H1 (cell line): ENCODE data around the gene APOL2. TPM values are rescaled to one million over a fixed set of nuclear protein-coding genes. Genes with fewer than 3 reads are reported as not detected.
A peak's percentile ranks its signal among the peaks of the same experiment; 100 is the strongest.

Experiments
- CTCF ChIA-PET: fragments of 300-600 bp; sonication (Branson Sonifier 250); formaldehyde crosslinking; loops from one replicate; lab custom pipeline; 2021; ENCODE audit not compliant: partially characterized antibody; lab: Charles Lee
- POLR2A ChIA-PET: fragments of 300-600 bp; sonication (Branson Sonifier 250); formaldehyde crosslinking; loops from one replicate; lab custom pipeline; 2021; ENCODE audit warnings: inconsistent platforms; ENCODE audit not compliant: partially characterized antibody; lab: Charles Lee
- DNase-seq, 2 experiments: peaks; one replicate each; pipeline versions ENCODE4 v3.0.0 to v3.0.0-alpha.2; 2010 to 2022; ENCODE audit warnings: low spot score in 2 of 2, low read depth in 1 of 2, mixed read lengths in 1 of 2
- FAIRE-seq: peaks from 2 replicates; lab custom pipeline; 2011; peaks lifted over from hg19 to GRCh38; lab: Jason Lieb, UNC
- H2AFZ ChIP-seq: 2 replicates; pipeline ENCODE4 v1.8.1; 2012; ENCODE audit warnings: low read length, inconsistent platforms
- H2AK5ac ChIP-seq: 2 replicates; pipeline ENCODE4 v1.6.1; 2013; ENCODE audit warnings: low read depth, low read length
- H2BK120ac ChIP-seq: replicated peaks from 2 replicates; pipeline ENCODE3; 2013; ENCODE audit warnings: low read depth, low read length, inconsistent platforms
- H2BK12ac ChIP-seq: 2 replicates; pipeline ENCODE4 v1.6.1; 2013; ENCODE audit warnings: low read depth, low read length
- H2BK15ac ChIP-seq: 2 replicates; pipeline ENCODE4 v1.6.1; 2013; ENCODE audit warnings: low read length
- H2BK20ac ChIP-seq: 2 replicates; pipeline ENCODE4 v1.6.1; 2013; ENCODE audit warnings: low read length
- H2BK5ac ChIP-seq: 2 replicates; pipeline ENCODE4 v1.6.1; 2013; ENCODE audit warnings: low read depth, low read length
- H3K14ac ChIP-seq: 2 replicates; pipeline ENCODE4 v1.6.1; 2013; ENCODE audit warnings: inconsistent platforms; ENCODE audit not compliant: insufficient read length
- H3K18ac ChIP-seq: 2 replicates; pipeline ENCODE4 v1.6.1; 2013; ENCODE audit warnings: low read length; ENCODE audit errors: extremely low read depth
- H3K23ac ChIP-seq: 2 replicates; pipeline ENCODE4 v1.6.1; 2013; ENCODE audit warnings: inconsistent platforms; ENCODE audit not compliant: insufficient read length
- H3K23me2 ChIP-seq: 2 replicates; pipeline ENCODE4 v1.6.1; 2013; ENCODE audit warnings: low read depth, low read length
- H3K27ac ChIP-seq: 2 replicates; pipeline ENCODE4 v1.6.1; 2011; ENCODE audit warnings: low read depth, low read length, inconsistent platforms
- H3K27me3 ChIP-seq, 4 experiments: replicated peaks in 1 of 4; 1 replicate in 1 of 4; 2 replicates in 3 of 4; pipeline versions ENCODE4 v1.6.1 to v1.8.1; 2011 to 2013; ENCODE audit warnings: low read length in 3 of 4, mild to moderate bottlenecking in 3 of 4, inconsistent platforms in 2 of 4, mixed read lengths in 2 of 4, moderate library complexity in 1 of 4; ENCODE audit not compliant: control insufficient read depth in 3 of 4, insufficient read depth in 3 of 4; ENCODE audit errors: extremely low read depth in 1 of 4
- H3K36me3 ChIP-seq, 4 experiments: 2 replicates each; pipeline versions ENCODE4 v1.6.1 to v1.8.1; 2011 to 2013; ENCODE audit warnings: mild to moderate bottlenecking in 4 of 4, low read length in 3 of 4, moderate library complexity in 2 of 4, control low read depth in 1 of 4, inconsistent platforms in 1 of 4; ENCODE audit not compliant: insufficient read depth in 4 of 4, control insufficient read depth in 2 of 4
- H3K4ac ChIP-seq: replicated peaks from 2 replicates; pipeline ENCODE3; 2013; ENCODE audit warnings: low read length, low read depth, mixed read lengths, inconsistent platforms; ENCODE audit not compliant: insufficient read length
- H3K4me1 ChIP-seq, 4 experiments: replicated peaks in 1 of 4; 1 replicate in 1 of 4; 2 replicates in 3 of 4; pipeline versions ENCODE4 v1.6.1 to v1.8.1; 2011 to 2013; ENCODE audit warnings: low read length in 3 of 4, inconsistent platforms in 2 of 4, mixed read lengths in 1 of 4; ENCODE audit not compliant: insufficient read depth in 4 of 4, control insufficient read depth in 3 of 4
- H3K4me2 ChIP-seq, 2 experiments: 2 replicates each; pipeline versions ENCODE4 v1.6.1 to v1.8.1; 2011 to 2013; ENCODE audit warnings: low read depth in 2 of 2, low read length in 2 of 2, control low read depth in 1 of 2, inconsistent platforms in 1 of 2, mild to moderate bottlenecking in 1 of 2; ENCODE audit not compliant: insufficient read depth in 1 of 2
- H3K4me3 ChIP-seq, 4 experiments: fragments of 200-600, 300-600 bp in 1 of 4; sonication (generic), shearing (Covaris generic), sonication (Bioruptor Twin) in 1 of 4; 2 replicates each; pipeline versions ENCODE4 v1.5.1 to v1.8.1; 2011 to 2016; ENCODE audit warnings: low read length in 4 of 4, low read depth in 3 of 4, control low read depth in 2 of 4, inconsistent platforms in 2 of 4, mild to moderate bottlenecking in 2 of 4, mixed read lengths in 1 of 4, moderate library complexity in 1 of 4; ENCODE audit not compliant: insufficient read depth in 2 of 4; ENCODE audit errors: extremely low read depth in 1 of 4
- H3K56ac ChIP-seq: replicated peaks from 2 replicates; pipeline ENCODE3; 2013; ENCODE audit warnings: low read depth, mild to moderate bottlenecking, mixed read lengths, low read length, inconsistent platforms; ENCODE audit not compliant: insufficient read length
- H3K79me1 ChIP-seq: 2 replicates; pipeline ENCODE4 v1.6.1; 2013; ENCODE audit warnings: low read depth, low read length, control low read depth
- H3K79me2 ChIP-seq, 2 experiments: 2 replicates each; pipeline versions ENCODE4 v1.6.1 to v1.8.1; 2012 to 2013; ENCODE audit warnings: low read length in 2 of 2, mild to moderate bottlenecking in 2 of 2, inconsistent platforms in 1 of 2; ENCODE audit not compliant: insufficient read depth in 2 of 2, control insufficient read depth in 1 of 2
- H3K9ac ChIP-seq, 4 experiments: replicated peaks in 1 of 4; 1 replicate in 1 of 4; 2 replicates in 3 of 4; pipeline versions ENCODE4 v1.6.1 to v1.8.1; 2011 to 2013; ENCODE audit warnings: low read depth in 3 of 4, low read length in 3 of 4, control low read depth in 2 of 4, mild to moderate bottlenecking in 2 of 4, moderate library complexity in 2 of 4, inconsistent platforms in 1 of 4; ENCODE audit errors: extremely low read depth in 1 of 4
- H3K9me3 ChIP-seq, 2 experiments: 2 replicates each; pipeline versions ENCODE4 v1.6.1 to v1.8.1; 2012 to 2013; ENCODE audit warnings: mild to moderate bottlenecking in 2 of 2, moderate library complexity in 2 of 2, control low read depth in 1 of 2, inconsistent platforms in 1 of 2, low read depth in 1 of 2, low read length in 1 of 2, mixed read lengths in 1 of 2; ENCODE audit not compliant: insufficient read depth in 2 of 2
- H4K20me1 ChIP-seq, 2 experiments: replicated peaks in 1 of 2; 2 replicates each; pipeline versions ENCODE3 to v1.8.1; 2011 to 2013; ENCODE audit warnings: inconsistent platforms in 2 of 2, low read length in 2 of 2, mild to moderate bottlenecking in 1 of 2; ENCODE audit not compliant: insufficient read depth in 2 of 2, control insufficient read depth in 1 of 2
- H4K5ac ChIP-seq: 2 replicates; pipeline ENCODE4 v1.6.1; 2013; ENCODE audit warnings: low read length, low read depth, mixed read lengths, inconsistent platforms; ENCODE audit not compliant: insufficient read length
- H4K8ac ChIP-seq: 2 replicates; pipeline ENCODE4 v1.8.0; 2013; ENCODE audit warnings: mild to moderate bottlenecking, moderate library complexity, low read length, inconsistent platforms; ENCODE audit not compliant: insufficient read depth; ENCODE audit errors: extremely low read depth
- H4K91ac ChIP-seq: replicated peaks from 2 replicates; pipeline ENCODE3; 2013; ENCODE audit warnings: low read length, mixed read lengths, inconsistent platforms; ENCODE audit not compliant: insufficient read length
- BCL11A ChIP-seq, 2 experiments: IDR thresholded peaks; one replicate each; pipeline ENCODE4 v1.6.1; 2011; ENCODE audit warnings: low read depth in 2 of 2, low read length in 2 of 2, mild to moderate bottlenecking in 2 of 2
- CTCF ChIP-seq, 3 experiments: IDR thresholded peaks; 1 replicate in 2 of 3; 2 replicates in 1 of 3; pipeline versions ENCODE4 v1.5.1 to v1.6.1; 2011; ENCODE audit warnings: low read length in 3 of 3, mild to moderate bottlenecking in 3 of 3, inconsistent platforms in 2 of 3, low read depth in 1 of 3, moderate library complexity in 1 of 3; ENCODE audit not compliant: insufficient read depth in 1 of 3; ENCODE audit errors: control extremely low read depth in 1 of 3
- MAFK ChIP-seq: IDR thresholded peaks from 2 replicates; pipeline ENCODE4 v1.6.1; 2012; ENCODE audit warnings: low read depth, mild to moderate bottlenecking, improper control_type of control experiment, low read length
- NRF1 ChIP-seq: IDR thresholded peaks from 2 replicates; pipeline ENCODE4 v1.6.1; 2011; ENCODE audit warnings: mild to moderate bottlenecking, low read depth, low read length, improper control_type of control experiment
- PHF8 ChIP-seq: fragments of 200-600 bp; sonication (generic); conservative IDR thresholded peaks from 2 replicates; pipeline ENCODE4 v1.7.1; 2012; ENCODE audit warnings: low read depth, mild to moderate bottlenecking, inconsistent platforms, low read length, moderate library complexity
- RAD21 ChIP-seq, 2 experiments: IDR thresholded peaks in 1 of 2; conservative IDR thresholded peaks in 1 of 2; 2 replicates each; pipeline ENCODE4 v1.6.1; 2011; ENCODE audit warnings: low read depth in 2 of 2, low read length in 2 of 2, improper control_type of control experiment in 1 of 2, inconsistent platforms in 1 of 2, mild to moderate bottlenecking in 1 of 2, moderate library complexity in 1 of 2
- RBBP5 ChIP-seq: IDR thresholded peaks from 2 replicates; pipeline ENCODE4 v1.7.1; 2012; ENCODE audit warnings: low read depth, mild to moderate bottlenecking, inconsistent platforms, low read length, moderate library complexity, borderline replicate concordance
- SIN3A ChIP-seq, 2 experiments: IDR thresholded peaks in 1 of 2; conservative IDR thresholded peaks in 1 of 2; 2 replicates each; pipeline ENCODE4 v1.6.1; 2011 to 2012; ENCODE audit warnings: low read length in 2 of 2, improper control_type of control experiment in 1 of 2, low read depth in 1 of 2, mild to moderate bottlenecking in 1 of 2
- SP1 ChIP-seq: IDR thresholded peaks from 2 replicates; pipeline ENCODE4 v1.6.1; 2011; ENCODE audit warnings: low read depth, low read length
- SP2 ChIP-seq: IDR thresholded peaks from 2 replicates; pipeline ENCODE4 v1.6.1; 2012; ENCODE audit warnings: mild to moderate bottlenecking, low read length, inconsistent platforms
- YY1 ChIP-seq: IDR thresholded peaks from 2 replicates; pipeline ENCODE4 v1.6.1; 2011; ENCODE audit warnings: low read depth, mild to moderate bottlenecking, low read length
- WGBS, 2 experiments: shearing (Covaris generic) in 1 of 2; methylation state at CpG; one replicate each; pipeline versions ENCODE4 v1.1.6 to v1.1.7; 2013 to 2015; ENCODE audit warnings: low lambda C conversion rate in 2 of 2, mixed read lengths in 2 of 2, inconsistent platforms in 1 of 2, low coverage in 1 of 2, missing lambda C conversion rate in 1 of 2; ENCODE audit not compliant: insufficient replicate concordance in 2 of 2, insufficient coverage in 1 of 2, insufficient read length in 1 of 2; ENCODE audit errors: extremely low coverage in 1 of 2, missing lambda C conversion rate in 1 of 2; 5-methylcytosine and 5-hydroxymethylcytosine counted together
- polyA plus RNA-seq, 7 experiments: library from polyadenylated mRNA; depleted of rRNA in 3 of 7; stranded (reverse) in 5 of 7; unstranded in 2 of 7; fragments of >200 nt in 5 of 7; fragments of 200-250 nt in 2 of 7; gene quantifications; 1 replicate in 5 of 7; 2 replicates in 1 of 7; 4 replicates in 1 of 7; pipeline versions ENCODE4 v1.2.1 to v1.2.3, GENCODE V29; 2011 to 2013; ENCODE audit warnings: missing spikeins in 2 of 7, mixed read lengths in 2 of 7
- total RNA-seq: library from RNA; stranded (reverse); fragmentation: NEBNext Ultra II Directional; extraction: Animal tissue kit (Norgen Biotek cat#: 25700); gene quantifications from 2 replicates; pipeline ENCODE4 v1.2.1, GENCODE V29; 2021

Gene APOL2
- total and polyA plus RNA-seq, 2 of the 8 experiments (the other 6 are each of a cell fraction or from before 2014, with no cell fraction given) = 8.1 to 11.0 TPM

- ChIA-PET CTCF (interaction anchor here (0.9 to 4.1 kb wide), 21 partner anchors 9 to 310 kb away, joined by 3 to 14 read pairs (median 6); partner anchors contain the start of gene APOL2), POLR2A (interaction anchor here (0.7 kb wide), 1 partner anchor 60 kb away, joined by 3 read pairs; no protein-coding TSS in a partner anchor)
- H3K4me3 ChIP-seq = no peak overlapping the region
- no peak overlapping the region for H2BK120ac ChIP-seq
- H2BK15ac ChIP-seq = no peak overlapping the region
- no peak overlapping the region for H3K18ac ChIP-seq
- H3K9me3 ChIP-seq = peaks cover 4% of the 10 kb centered on the region in 2 experiments; a peak in 2 of 4 replicates
- no peak overlapping the region for H3K56ac ChIP-seq
- FAIRE-seq (peak; percentile 99), DNase-seq (peak; percentile 36 to 66)
- no peak overlapping the region for H4K8ac ChIP-seq
- H3K36me3 ChIP-seq = no peaks in the 10 kb centered on the region
- no peak overlapping the region for H2BK12ac ChIP-seq
- no peaks in the 10 kb centered on the region for H3K27me3 ChIP-seq
- peaks cover 0 to 11% (median 9%) of the 10 kb centered on the region in 4 experiments; a peak in 6 of 7 replicates for H3K4me1 ChIP-seq
- H3K9ac ChIP-seq = no peak overlapping the region
- no peaks in the 10 kb centered on the region for H4K20me1 ChIP-seq
- H3K4ac ChIP-seq = no peak overlapping the region
- no peak overlapping the region for H4K91ac ChIP-seq
- H2AFZ ChIP-seq = no peak overlapping the region
- WGBS, 2 experiments = 52% methylated on average over 5 of the region's 5 CpGs; no CpG with 5 or more reads in 1 of the 2 experiments
- H2AK5ac ChIP-seq = no peak overlapping the region
- no peak overlapping the region for H3K14ac ChIP-seq
- no peaks in the 10 kb centered on the region for H3K79me1 ChIP-seq
- H3K27ac ChIP-seq = no peak overlapping the region
- no peak overlapping the region for H3K23ac ChIP-seq
- H3K4me2 ChIP-seq = no peak overlapping the region
- no peaks in the 10 kb centered on the region for H3K23me2 ChIP-seq
- H4K5ac ChIP-seq = no peak overlapping the region
- no peak overlapping the region for H2BK20ac ChIP-seq
- H3K79me2 ChIP-seq = no peaks in the 10 kb centered on the region
- no peak overlapping the region for H2BK5ac ChIP-seq
- TF ChIP-seq MAFK (no peak), SIN3A (conservative IDR thresholded peaks at IDR 0.05 in 1 of 2, IDR thresholded peaks at IDR 0.05 in 1 of 2; ENCODE audit: low read depth in 1 of 2, low read length in 2 of 2) (no peak), BCL11A (IDR thresholded peaks at IDR 0.05; ENCODE audit: low read depth in 2 of 2, low read length in 2 of 2) (no peak), NRF1 (no peak), YY1 (no peak), RAD21 (IDR thresholded peaks at IDR 0.05 in 1 of 2, conservative IDR thresholded peaks at IDR 0.05 in 1 of 2; ENCODE audit: low read depth in 2 of 2, low read length in 2 of 2) (peak; percentile 78 to 83), PHF8 (no peak), RBBP5 (no peak), CTCF (IDR thresholded peaks at IDR 0.05; ENCODE audit: control extremely low read depth in 1 of 3, insufficient read depth in 1 of 3, low read depth in 1 of 3, low read length in 3 of 3) (peak; percentile 36 to 82 (median 81)), SP1 (no peak), SP2 (no peak)
Observed at GRCh38 chr22:36194971-36195370, 44.4 kb downstream of the APOL2 start.
